Measurements from ENCODE around the gene GSTT2.

GSTT2 gene

GRCh38 chr22:24025475-24025874, 45.5 kb downstream of the GSTT2 start:
- CTCF ChIA-PET, result interaction anchor here (0.9 kb wide), 1 partner anchor 149 kb away, joined by 3 read pairs; no protein-coding TSS in a partner anchor

More at GRCh38 chr22:24025475-24025874, 45.5 kb downstream of the GSTT2 start:
- H3K4me3 ChIP-seq (ENCODE audit: low read depth, low read length), result no peak overlapping the region
- H3K27ac ChIP-seq (ENCODE audit: extremely low read depth, low read depth, low read length), result no peak overlapping the region
- peaks cover 21% of the 10 kb centered on the region for H3K4me1 ChIP-seq (ENCODE audit: control insufficient read depth, insufficient read depth, low read length)
- no peaks in the 10 kb centered on the region for H3K9me3 ChIP-seq (ENCODE audit: control insufficient read depth, insufficient read depth, low read depth, low read length)
- POLR2A ChIA-PET, result no interaction called here
- no peak for TF ChIP-seq ZBTB49 (tag by site-specific recombination; IDR thresholded peaks at IDR 0.05; ENCODE audit: low read depth)
- no peak for TF ChIP-seq ZNF777 (tag by site-specific recombination; IDR thresholded peaks at IDR 0.05; ENCODE audit: borderline replicate concordance)
- TF ChIP-seq PBX3 (CRISPR knock-in tag; IDR thresholded peaks at IDR 0.05), result no peak
- TF ChIP-seq GLIS1 (tag by site-specific recombination; IDR thresholded peaks at IDR 0.05), result peak; percentile 32
- no peak for TF ChIP-seq ZBTB26 (tag by site-specific recombination; optimal IDR thresholded peaks at IDR 0.05)
- TF ChIP-seq ZBTB10 (tag by site-specific recombination; IDR thresholded peaks at IDR 0.05), result no peak
- TF ChIP-seq KLF7 (tag by site-specific recombination; IDR thresholded peaks at IDR 0.05; ENCODE audit: borderline replicate concordance), result no peak
- TF ChIP-seq PRDM10 (tag by site-specific recombination; IDR thresholded peaks at IDR 0.05), result 0 out of 2 replicates have a peak, but pooled peaks have one; percentile 10
- TF ChIP-seq ZNF157 (tag by site-specific recombination; IDR thresholded peaks at IDR 0.05), result no peak
- H3K36me3 ChIP-seq (ENCODE audit: control insufficient read depth in 2 of 2, insufficient read depth in 1 of 2, low read length in 2 of 2), result peaks cover 0 to 6% of the 10 kb centered on the region in 2 experiments; a peak in 1 of 3 replicates

Data from HEK293 (cell line).